ENCODE measurements around the gene TMC3.

- TF ChIP-seq EZH2phosphoT487 (IDR thresholded peaks at IDR 0.05; ENCODE audit: insufficient read depth, low read depth) (no peak), EZH2 (IDR thresholded peaks at IDR 0.05; ENCODE audit: insufficient read depth, poor library complexity, severe bottlenecking) (no peak)
These were observed 88.6 kb downstream of the TMC3 start for GRCh38 chr15:81285461-81285860.
